CD4-positive, alpha-beta T cell (primary cell): Measurements from ENCODE around the gene PLD2. TPM values are rescaled to one million over a fixed set of nuclear protein-coding genes. Genes with fewer than 3 reads are reported as not detected.

Source experiments
- ATAC-seq: fragments of 200-7000 bp; cut with Tn5 transposase; one replicate; pipeline ENCODE4 v1.10.0; 2022; ENCODE audit warnings: mild to moderate bottlenecking; ENCODE audit not compliant: poor library complexity
- CTCF ChIA-PET: fragments of 350-600 bp; sonication (Branson Sonifier 250); formaldehyde crosslinking; loops from one replicate; lab custom pipeline; 2021; ENCODE audit warnings: antibody characterized with exemption, inconsistent platforms; lab: Charles Lee
- POLR2A ChIA-PET: fragments of 350-600 bp; sonication (Branson Sonifier 250); formaldehyde crosslinking; loops from one replicate; lab custom pipeline; 2021; ENCODE audit warnings: antibody characterized with exemption, inconsistent platforms; lab: Charles Lee
- DNase-seq, 14 experiments: peaks; one replicate each; pipeline ENCODE4 v3.0.0-alpha.2; 2013 to 2020; ENCODE audit warnings: mixed read lengths in 2 of 14
- H3K27ac ChIP-seq, 2 donors: one replicate each; pipeline versions ENCODE4 v1.5.1 to v1.7.0; 2013; ENCODE audit warnings: low read length in 2 of 2, low read depth in 1 of 2, mild to moderate bottlenecking in 1 of 2
- H3K27me3 ChIP-seq, 2 experiments: 1 replicate in 1 of 2; 2 replicates in 1 of 2; pipeline versions ENCODE4 v1.6.1 to v1.7.0; 2013; ENCODE audit warnings: low read length in 2 of 2, control low read depth in 1 of 2, mild to moderate bottlenecking in 1 of 2, moderate library complexity in 1 of 2; ENCODE audit not compliant: insufficient read depth in 2 of 2, control insufficient read depth in 1 of 2
- H3K36me3 ChIP-seq: one replicate; pipeline ENCODE4 v1.6.1; 2013; ENCODE audit warnings: low read length, control low read depth; ENCODE audit not compliant: insufficient read depth
- H3K4me1 ChIP-seq: one replicate; pipeline ENCODE4 v1.6.1; 2013; ENCODE audit warnings: low read length, control low read depth; ENCODE audit not compliant: insufficient read depth
- H3K4me3 ChIP-seq: one replicate; pipeline ENCODE4 v1.5.1; 2013; ENCODE audit warnings: mild to moderate bottlenecking, low read length, moderate library complexity
- H3K9me3 ChIP-seq, 2 experiments: 1 replicate in 1 of 2; 2 replicates in 1 of 2; pipeline versions ENCODE4 v1.6.1 to v1.7.0; 2013; ENCODE audit warnings: low read length in 2 of 2, mild to moderate bottlenecking in 2 of 2, control low read depth in 1 of 2, moderate library complexity in 1 of 2; ENCODE audit not compliant: control insufficient read depth in 1 of 2, insufficient read depth in 1 of 2
- H3K27ac Mint-ChIP-seq: one replicate; pipeline ENCODE4 v1.8.0; 2020; ENCODE audit warnings: mixed read lengths
- H3K27me3 Mint-ChIP-seq: one replicate; pipeline ENCODE4 v1.8.0; 2021; ENCODE audit warnings: mixed read lengths
- H3K36me3 Mint-ChIP-seq: one replicate; pipeline ENCODE4 v1.8.0; 2021; ENCODE audit warnings: low read depth, mixed read lengths
- H3K4me1 Mint-ChIP-seq: one replicate; pipeline ENCODE4 v1.8.0; 2021; ENCODE audit warnings: low read depth, mixed read lengths
- H3K4me3 Mint-ChIP-seq: one replicate; pipeline ENCODE4 v1.8.0; 2020; ENCODE audit warnings: mild to moderate bottlenecking, mixed read lengths
- H3K9me3 Mint-ChIP-seq: one replicate; pipeline ENCODE4 v1.8.0; 2020; ENCODE audit warnings: mixed read lengths
- CTCF ChIP-seq: fragments of 200-600 bp; IDR thresholded peaks from one replicate; pipeline ENCODE4 v1.8.0; 2022; ENCODE audit warnings: antibody characterized with exemption, mild to moderate bottlenecking
- intact Hi-C, 2 experiments: fragments of 100-400 bp; cut with DNase I in 1 of 2; cut with micrococcal nuclease in 1 of 2; formaldehyde crosslinking; loops; one replicate each; pipeline versions ENCODE4 v1.15.1 to v1.9.0; 2023 to 2025; cut with DNase I, micrococcal nuclease
- total RNA-seq, 174 experiments: library from RNA in 2 of 174; stranded (reverse) in 2 of 174; gene quantifications; one replicate each; pipeline ENCODE4 v1.2.3 and lab custom pipeline; 2021 to 2026

PLD2 gene
- total RNA-seq, 2 experiments from 2014 or later: 10.2 to 10.7 TPM

GRCh38 chr17:4766201-4766600 is 40.8 kb upstream of the PLD2 start:
- no peaks in the 10 kb centered on the region for H3K9me3 ChIP-seq
- Mint-ChIP-seq H3K9me3 (no peaks in the 10 kb centered on the region), H3K36me3 (no peaks in the 10 kb centered on the region), H3K4me3 (no peak overlapping the region), H3K4me1 (no peaks in the 10 kb centered on the region), H3K27ac (no peak overlapping the region), H3K27me3 (peaks cover 5% of the 10 kb centered on the region)
- no peaks in the 10 kb centered on the region for H3K36me3 ChIP-seq
- POLR2A ChIA-PET: no interaction called here
- DNase-seq (peak in 3 of 14 experiments; percentile 25 to 62 (median 45)), ATAC-seq (no peak)
- H3K4me1 ChIP-seq: no peaks in the 10 kb centered on the region
- H3K27me3 ChIP-seq: no peaks in the 10 kb centered on the region
- no peak overlapping the region for H3K4me3 ChIP-seq
- peak overlapping the region in 1 of 2 donors; percentile 40 for H3K27ac ChIP-seq
- CTCF ChIA-PET: no interaction called here
- no peak for TF ChIP-seq CTCF
- intact Hi-C loops: no loop called here

- H3K27me3 ChIP-seq: no peaks in the 10 kb centered on the region
- H3K4me3 ChIP-seq: no peak overlapping the region
- H3K9me3 ChIP-seq: no peaks in the 10 kb centered on the region
- POLR2A ChIA-PET: no interaction called here
- no peak for TF ChIP-seq CTCF
- peak overlapping the region in 1 of 2 donors; percentile 40 for H3K27ac ChIP-seq
- ATAC-seq (no peak), DNase-seq (peak in 1 of 14 experiments; percentile 39)
- no peak overlapping the region for H3K4me3 Mint-ChIP-seq
- CTCF ChIA-PET: no interaction called here
- peaks cover 7% of the 10 kb centered on the region for H3K27me3 Mint-ChIP-seq
- H3K36me3 Mint-ChIP-seq: no peaks in the 10 kb centered on the region
- H3K4me1 Mint-ChIP-seq: peaks cover 4% of the 10 kb centered on the region
- no peak overlapping the region for H3K27ac Mint-ChIP-seq
- H3K9me3 Mint-ChIP-seq: no peaks in the 10 kb centered on the region
- peaks cover 5% of the 10 kb centered on the region for H3K4me1 ChIP-seq
- intact Hi-C loops: no loop called here
- H3K36me3 ChIP-seq: no peaks in the 10 kb centered on the region
Measured at GRCh38 chr17:4766723-4767122, 40.2 kb upstream of the PLD2 start.

- Histone ChIP-seq H3K4me3 (no peak overlapping the region), H3K27ac (no peak overlapping the region), H3K36me3 (no peaks in the 10 kb centered on the region), H3K4me1 (peaks cover 10% of the 10 kb centered on the region), H3K27me3 (no peaks in the 10 kb centered on the region), H3K9me3 (no peaks in the 10 kb centered on the region)
- peak in 2 of 14 experiments; percentile 41 to 48 for DNase-seq
- CTCF ChIA-PET: no interaction called here
- no peak for TF ChIP-seq CTCF
- H3K36me3 Mint-ChIP-seq: no peaks in the 10 kb centered on the region
- intact Hi-C loops: no loop called here
- H3K27me3 Mint-ChIP-seq: peaks cover 11% of the 10 kb centered on the region
- no peak overlapping the region for H3K27ac Mint-ChIP-seq
- peaks cover 7% of the 10 kb centered on the region for H3K4me1 Mint-ChIP-seq
- no peak for ATAC-seq
- no peaks in the 10 kb centered on the region for H3K9me3 Mint-ChIP-seq
- no peak overlapping the region for H3K4me3 Mint-ChIP-seq
- POLR2A ChIA-PET: no interaction called here
Measured at GRCh38 chr17:4768298-4768697, 38.7 kb upstream of the PLD2 start.
